Measurements from ENCODE around the gene LRTM2. TPM values are rescaled to one million over a fixed set of nuclear protein-coding genes. Genes with fewer than 3 reads are reported as not detected.
"Not testable (repeated sequence)": the region's sequence is repeated elsewhere in the genome, so short reads cannot be mapped to it uniquely, and the experiment has no call there.

The LRTM2 gene
- total RNA-seq, 2 donors from 2014 or later = not detected

DNA sequence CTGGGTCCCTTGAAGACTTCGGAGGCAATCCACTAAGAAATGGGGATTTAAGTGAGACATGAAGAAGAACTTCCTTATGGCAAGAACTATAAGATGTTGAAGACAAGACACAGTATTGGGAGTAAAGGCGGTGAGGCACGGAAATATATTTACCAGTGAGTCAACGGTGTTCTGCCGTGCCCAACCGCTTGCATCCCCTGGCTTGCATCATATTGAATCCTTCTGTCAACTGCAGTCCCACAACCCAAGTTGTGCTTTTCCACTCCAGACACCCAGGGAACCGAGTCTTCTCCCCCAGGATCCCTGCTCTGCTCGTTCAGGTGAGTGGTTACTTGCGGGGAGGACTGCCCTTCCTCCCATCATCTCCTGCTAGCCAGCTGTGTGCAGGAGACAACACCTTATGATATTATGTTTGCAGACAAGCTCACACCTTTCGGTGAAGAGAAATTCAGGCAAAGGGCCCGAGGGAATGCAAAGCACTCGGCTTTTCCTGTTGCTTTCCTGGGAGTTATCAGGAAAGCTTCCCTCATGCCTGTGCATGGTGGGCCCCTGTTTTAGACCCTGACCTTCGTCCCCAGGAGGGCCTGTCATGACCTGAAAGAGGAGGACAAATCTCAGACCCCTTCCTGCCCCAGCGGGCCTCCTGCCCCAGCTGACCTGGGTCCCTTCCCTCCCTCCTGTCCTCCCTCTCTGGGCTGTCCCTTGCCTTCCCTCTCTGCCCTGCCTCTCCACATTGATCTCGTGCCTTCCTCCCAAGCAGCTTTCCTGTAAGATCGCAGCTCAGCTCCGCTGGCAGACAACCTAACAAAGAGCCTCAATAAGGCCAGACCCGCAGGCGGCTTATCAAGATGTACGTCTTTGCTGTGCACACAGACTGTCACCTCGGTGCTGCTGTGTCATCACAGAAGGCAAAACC lies 4.3 kb upstream of the LRTM2 start:
- H3K36me3 ChIP-seq = no peaks in the 10 kb centered on the region
- H3K4me1 ChIP-seq = no peaks in the 10 kb centered on the region
- no peaks in the 10 kb centered on the region for H3K9me3 ChIP-seq
- DNase-seq = no peak
- H3K9ac ChIP-seq (ENCODE audit: low read depth in 2 of 2, low read length in 2 of 2) = no peak overlapping the region
- no peak overlapping the region for H3K4me3 ChIP-seq
- H3K27ac ChIP-seq = no peak overlapping the region
- TF ChIP-seq, protein P1, sequence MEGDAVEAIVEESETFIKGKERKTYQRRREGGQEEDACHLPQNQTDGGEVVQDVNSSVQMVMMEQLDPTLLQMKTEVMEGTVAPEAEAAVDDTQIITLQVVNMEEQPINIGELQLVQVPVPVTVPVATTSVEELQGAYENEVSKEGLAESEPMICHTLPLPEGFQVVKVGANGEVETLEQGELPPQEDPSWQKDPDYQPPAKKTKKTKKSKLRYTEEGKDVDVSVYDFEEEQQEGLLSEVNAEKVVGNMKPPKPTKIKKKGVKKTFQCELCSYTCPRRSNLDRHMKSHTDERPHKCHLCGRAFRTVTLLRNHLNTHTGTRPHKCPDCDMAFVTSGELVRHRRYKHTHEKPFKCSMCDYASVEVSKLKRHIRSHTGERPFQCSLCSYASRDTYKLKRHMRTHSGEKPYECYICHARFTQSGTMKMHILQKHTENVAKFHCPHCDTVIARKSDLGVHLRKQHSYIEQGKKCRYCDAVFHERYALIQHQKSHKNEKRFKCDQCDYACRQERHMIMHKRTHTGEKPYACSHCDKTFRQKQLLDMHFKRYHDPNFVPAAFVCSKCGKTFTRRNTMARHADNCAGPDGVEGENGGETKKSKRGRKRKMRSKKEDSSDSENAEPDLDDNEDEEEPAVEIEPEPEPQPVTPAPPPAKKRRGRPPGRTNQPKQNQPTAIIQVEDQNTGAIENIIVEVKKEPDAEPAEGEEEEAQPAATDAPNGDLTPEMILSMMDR (IDR thresholded peaks at IDR 0.05) = no peak
- intact Hi-C loops (cut with DNase I) = no loop called here
- H3K27me3 ChIP-seq = peaks cover 13% of the 10 kb centered on the region

DNA sequence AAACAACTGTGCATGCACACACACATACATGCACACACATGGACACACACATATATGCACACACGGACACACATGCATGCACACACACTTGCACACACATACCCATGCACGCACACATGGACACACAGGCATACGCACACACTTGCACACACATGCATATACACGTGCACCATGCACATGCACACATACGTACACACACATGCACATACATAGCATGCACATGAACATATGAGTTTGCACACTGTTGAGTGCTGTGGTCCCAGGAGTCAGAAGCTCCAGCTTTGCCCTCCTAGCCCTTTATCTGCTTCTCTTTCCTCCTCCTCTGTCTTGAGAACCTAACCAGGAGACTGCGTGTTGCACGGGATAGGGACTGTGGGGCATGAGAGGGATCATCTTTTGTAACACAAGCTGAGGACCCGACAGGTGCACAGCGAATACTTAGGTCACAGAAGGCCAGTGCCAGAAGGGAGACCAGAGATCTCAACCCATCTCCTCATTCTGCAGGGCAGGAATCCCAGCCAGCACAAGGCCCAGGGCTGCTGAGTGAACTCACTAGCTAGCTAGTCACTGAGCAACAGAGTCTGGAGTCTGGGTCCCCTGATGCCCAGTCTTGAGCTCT lies 3.5 kb upstream of the LRTM2 start:
- TF ChIP-seq, protein P1 (IDR thresholded peaks at IDR 0.05) = no peak
- H3K27me3 ChIP-seq = peaks cover 19% of the 10 kb centered on the region
- H3K9ac ChIP-seq (ENCODE audit: low read depth in 2 of 2, low read length in 2 of 2) = no peak overlapping the region

DNA sequence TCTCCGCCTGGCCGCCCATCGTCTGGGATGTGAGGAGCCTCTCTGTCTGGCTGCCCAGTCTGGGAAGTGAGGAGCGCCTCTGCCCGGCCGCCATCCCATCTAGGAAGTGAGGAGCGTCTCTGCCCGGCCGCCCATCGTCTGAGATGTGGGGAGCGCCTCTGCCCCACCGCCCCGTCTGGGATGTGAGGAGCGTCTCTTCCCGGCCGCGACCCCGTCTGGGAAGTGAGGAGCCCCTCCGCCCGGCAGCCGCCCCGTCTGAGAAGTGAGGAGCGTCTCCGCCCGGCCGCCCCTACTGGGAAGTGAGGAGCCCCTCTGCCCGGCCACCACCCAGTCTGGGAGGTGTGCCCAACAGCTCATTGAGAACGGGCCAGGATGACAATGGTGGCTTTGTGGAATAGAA lies 2.4 kb upstream of the LRTM2 start:
- H3K27ac ChIP-seq; H3K4me1 ChIP-seq; H3K9ac ChIP-seq (ENCODE audit: low read depth in 2 of 2, low read length in 2 of 2); DNase-seq; H3K9me3 ChIP-seq; H3K36me3 ChIP-seq; intact Hi-C loops (cut with DNase I); H3K4me3 ChIP-seq: not testable (repeated sequence)
- H3K27me3 ChIP-seq = peaks cover 19% of the 10 kb centered on the region

More for the DNA sequence above, 3.5 kb upstream of the LRTM2 start:
- intact Hi-C loops (cut with DNase I) = no loop called here
- H3K4me1 ChIP-seq = no peaks in the 10 kb centered on the region
- H3K27ac ChIP-seq = no peak overlapping the region
- H3K4me3 ChIP-seq = no peak overlapping the region
- H3K9me3 ChIP-seq = no peaks in the 10 kb centered on the region
- H3K36me3 ChIP-seq = no peaks in the 10 kb centered on the region
- no peak for DNase-seq

DNA sequence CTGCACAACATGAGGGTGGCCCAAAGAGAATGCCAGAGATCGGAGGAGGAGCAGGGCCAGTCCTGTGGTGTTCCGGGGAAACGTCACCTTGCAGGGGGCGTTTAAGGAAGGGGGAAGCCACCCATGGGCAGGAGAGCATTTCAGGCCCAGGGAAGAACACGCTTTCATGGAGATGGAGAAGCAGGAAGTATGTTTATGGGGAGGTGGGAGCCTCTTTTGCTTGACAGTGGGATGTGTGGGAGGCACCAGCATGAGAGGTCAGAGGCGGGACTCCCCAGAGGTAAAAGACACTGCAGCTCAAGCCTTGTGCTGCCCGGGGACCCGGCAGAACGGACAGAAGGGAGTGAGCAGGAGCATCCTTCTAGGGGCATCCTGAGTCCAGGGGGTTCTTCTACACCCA lies 1.3 kb upstream of the LRTM2 start:
- H3K27ac ChIP-seq = no peak overlapping the region
- no peaks in the 10 kb centered on the region for H3K4me1 ChIP-seq
- H3K4me3 ChIP-seq = no peak overlapping the region
- H3K9me3 ChIP-seq = no peaks in the 10 kb centered on the region
- TF ChIP-seq, protein P1 (IDR thresholded peaks at IDR 0.05) = no peak
- no peak overlapping the region for H3K9ac ChIP-seq (ENCODE audit: low read depth in 2 of 2, low read length in 2 of 2)
- H3K27me3 ChIP-seq = peaks cover 19% of the 10 kb centered on the region
- intact Hi-C loops (cut with DNase I) = no loop called here
- DNase-seq = no peak
- H3K36me3 ChIP-seq = no peaks in the 10 kb centered on the region

GRCh38 chr12:1819571-1819970 lies 794 bp upstream of the LRTM2 start:
- Histone ChIP-seq H3K27ac (no peak overlapping the region), H3K4me3 (no peak overlapping the region), H3K4me1 (no peaks in the 10 kb centered on the region), H3K9me3 (no peaks in the 10 kb centered on the region), H3K9ac (ENCODE audit: low read depth in 2 of 2, low read length in 2 of 2) (no peak overlapping the region), H3K27me3 (peaks cover 19% of the 10 kb centered on the region), H3K36me3 (no peaks in the 10 kb centered on the region)
- intact Hi-C loops (cut with DNase I) = no loop called here
- TF ChIP-seq, protein P1 (IDR thresholded peaks at IDR 0.05) = no peak
- DNase-seq = no peak

DNA sequence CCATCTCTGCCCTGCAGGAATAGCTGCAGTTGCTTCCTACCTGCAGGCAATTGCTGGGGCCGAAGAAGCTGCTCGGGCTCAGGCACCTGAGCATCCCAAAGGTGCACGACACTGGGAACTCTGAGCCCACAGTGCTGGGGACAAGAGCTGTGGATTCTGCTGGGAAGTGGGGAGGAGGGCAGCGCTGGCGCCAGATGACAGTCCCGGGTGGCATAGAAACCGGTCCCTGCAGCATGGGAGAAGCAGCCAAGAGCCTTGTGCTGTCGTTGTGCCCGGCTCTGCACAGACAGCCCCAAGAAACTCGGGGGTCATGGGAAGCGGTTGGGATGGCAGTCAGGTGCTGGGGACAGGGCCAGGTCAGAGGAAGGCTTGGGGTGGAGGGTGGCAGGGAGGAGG lies 529 bp downstream of the LRTM2 start:
- Histone ChIP-seq H3K9ac (ENCODE audit: low read depth in 2 of 2, low read length in 2 of 2) (no peak overlapping the region), H3K36me3 (no peaks in the 10 kb centered on the region), H3K4me3 (no peak overlapping the region), H3K9me3 (no peaks in the 10 kb centered on the region), H3K4me1 (no peaks in the 10 kb centered on the region), H3K27ac (no peak overlapping the region), H3K27me3 (peaks cover 19% of the 10 kb centered on the region)
- no peak for DNase-seq
- TF ChIP-seq, protein P1 (IDR thresholded peaks at IDR 0.05) = no peak
- intact Hi-C loops (cut with DNase I) = loop anchor here (5.0 kb wide), 1 partner anchor 96 kb away; the partner anchor contains the start of gene CACNA2D4

Data from colonic mucosa (tissue), 4 donors.